OCI-LY7 (cell line): ENCODE measurements around the gene PTH2R. TPM values are rescaled to one million over a fixed set of nuclear protein-coding genes. Genes with fewer than 3 reads are reported as not detected.
"Not testable (repeated sequence)": the region's sequence is repeated elsewhere in the genome, so short reads cannot be mapped to it uniquely, and the experiment has no call there.

Experiments
- BruUV-seq: library from RNA; stranded (reverse); fragments of 400-500 nt; replicated peaks from 2 replicates; lab custom pipeline; 2021; lab: Mats Ljungman, UMichigan
- CTCF ChIA-PET: fragments of 300-600 bp; sonication (Branson Sonifier 250); formaldehyde crosslinking; loops from one replicate; lab custom pipeline; 2022; ENCODE audit warnings: antibody characterized with exemption; ENCODE audit not compliant: unreplicated experiment; lab: Charles Lee
- POLR2A ChIA-PET: fragments of 300-600 bp; sonication (Branson Sonifier 250); formaldehyde crosslinking; loops from one replicate; lab custom pipeline; 2022; ENCODE audit warnings: antibody characterized with exemption; lab: Charles Lee
- DNase-seq: peaks from one replicate; pipeline ENCODE4 v3.0.0-alpha.2; 2015; ENCODE audit warnings: low spot score
- H2AFZ ChIP-seq: fragments of 200-600 bp; sonication (generic), shearing (Covaris generic); 2 replicates; pipeline ENCODE4 v1.6.1; 2014; ENCODE audit warnings: mild to moderate bottlenecking, antibody characterized with exemption, low read length, moderate library complexity
- H3K27ac ChIP-seq: fragments of 200-600 bp; sonication (generic); 2 replicates; pipeline ENCODE4 v1.5.1; 2014; ENCODE audit warnings: mixed run types, low read depth, mild to moderate bottlenecking, moderate library complexity, low read length, inconsistent platforms; ENCODE audit not compliant: poor library complexity, severe bottlenecking
- H3K36me3 ChIP-seq: fragments of 200-600 bp; sonication (generic); 2 replicates; pipeline ENCODE4 v1.6.1; 2014; ENCODE audit warnings: mild to moderate bottlenecking, antibody characterized with exemption, low read length, moderate library complexity, mixed read lengths; ENCODE audit not compliant: insufficient read depth
- H3K4me1 ChIP-seq: fragments of 200-600 bp; sonication (generic); 2 replicates; pipeline ENCODE4 v1.5.1; 2014; ENCODE audit warnings: mild to moderate bottlenecking, low read length; ENCODE audit not compliant: insufficient read depth, poor library complexity, severe bottlenecking
- H3K4me2 ChIP-seq: fragments of 200-600 bp; sonication (generic); 2 replicates; pipeline ENCODE4 v1.6.1; 2014; ENCODE audit warnings: mild to moderate bottlenecking, low read length
- H3K4me3 ChIP-seq: fragments of 200-600 bp; sonication (generic); 2 replicates; pipeline ENCODE4 v1.5.1; 2014; ENCODE audit warnings: mild to moderate bottlenecking, low read depth, low read length; ENCODE audit not compliant: poor library complexity, severe bottlenecking
- H3K79me2 ChIP-seq: fragments of 200-600 bp; sonication (generic); 2 replicates; pipeline ENCODE4 v1.6.1; 2016; ENCODE audit warnings: low read depth, mild to moderate bottlenecking, low read length, moderate library complexity, mixed read lengths; ENCODE audit not compliant: insufficient read depth
- H3K9me2 ChIP-seq: fragments of 200-600 bp; sonication (generic); 2 replicates; pipeline ENCODE4 v1.6.1; 2016; ENCODE audit warnings: mild to moderate bottlenecking, low read length, mixed read lengths; ENCODE audit not compliant: insufficient read depth
- H3K9me3 ChIP-seq: fragments of 200-600 bp; sonication (generic); 2 replicates; pipeline ENCODE4 v1.6.1; 2014; ENCODE audit warnings: mild to moderate bottlenecking, mixed run types, low read length, mixed read lengths
- H4K20me1 ChIP-seq: fragments of 200-600 bp; sonication (generic); 2 replicates; pipeline ENCODE4 v1.6.1; 2014; ENCODE audit warnings: mild to moderate bottlenecking, antibody characterized with exemption, low read length, moderate library complexity, mixed read lengths; ENCODE audit not compliant: insufficient read depth
- CTCF ChIP-seq: fragments of 200-600 bp; sonication (generic); conservative IDR thresholded peaks from 2 replicates; pipeline ENCODE4 v1.5.1; 2014; ENCODE audit warnings: mild to moderate bottlenecking, antibody characterized with exemption, low read length, moderate library complexity, mixed read lengths
- EZH2phosphoT487 ChIP-seq: fragments of 200-600 bp; sonication (generic); IDR thresholded peaks from 2 replicates; pipeline ENCODE4 v1.6.1; 2018; ENCODE audit warnings: low read depth, borderline replicate concordance, mild to moderate bottlenecking, mixed run types, antibody characterized with exemption, low read length, moderate library complexity, mixed read lengths
- intact Hi-C: fragments of 100-400 bp; cut with micrococcal nuclease; formaldehyde crosslinking; loops from one replicate; pipeline ENCODE4 v1.10.0; 2022; ENCODE audit not compliant: unreplicated experiment
- total RNA-seq, 2 experiments: library from RNA; depleted of rRNA in 1 of 2; stranded (reverse); fragments of >200 nt in 1 of 2; shearing (Covaris generic) in 1 of 2; gene quantifications; 2 replicates each; pipeline ENCODE4 v1.2.3, GENCODE V29; 2014 to 2022

The PTH2R gene
- total RNA-seq, 2 experiments from 2014 or later, result 0.06 to 0.13 TPM

DNA sequence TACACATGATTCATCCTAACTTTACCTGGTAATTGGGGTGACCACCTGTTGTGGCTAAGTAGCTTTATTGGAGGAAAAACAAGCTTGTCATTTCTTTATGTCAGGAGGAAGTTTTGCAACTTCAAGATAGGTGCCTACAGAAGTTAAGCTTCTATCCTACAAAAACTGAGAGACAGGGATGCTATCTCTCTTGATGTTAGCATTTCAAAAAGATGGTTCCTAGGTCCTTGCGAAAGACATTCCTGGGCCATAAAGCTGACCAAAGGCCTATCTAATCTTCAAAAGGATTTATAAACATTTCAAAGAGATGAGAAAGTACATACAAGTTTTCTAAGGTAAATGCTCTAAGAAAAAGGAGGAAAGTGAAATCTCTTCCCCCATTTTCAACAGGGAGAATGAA, 61.0 kb downstream of the PTH2R start:
- Histone ChIP-seq H3K27ac (no peak overlapping the region), H3K9me3 (no peaks in the 10 kb centered on the region), H3K36me3 (no peaks in the 10 kb centered on the region), H3K4me2 (no peak overlapping the region), H3K9me2 (no peaks in the 10 kb centered on the region), H3K79me2 (no peaks in the 10 kb centered on the region), H2AFZ (no peak overlapping the region), H3K4me1 (no peaks in the 10 kb centered on the region), H3K4me3 (no peak overlapping the region), H4K20me1 (no peaks in the 10 kb centered on the region)
- no TSS peak for BruUV-seq
- intact Hi-C loops, result no loop called here
- TF ChIP-seq EZH2phosphoT487 (no peak), CTCF (no peak)
- ChIA-PET POLR2A (no interaction called here), CTCF (no interaction called here)
- DNase-seq, result no peak

GRCh38 chr2:208477741-208478140, 71.1 kb downstream of the PTH2R start:
- Histone ChIP-seq H3K79me2 (no peaks in the 10 kb centered on the region), H3K36me3 (no peaks in the 10 kb centered on the region), H4K20me1 (no peaks in the 10 kb centered on the region), H3K4me1 (no peaks in the 10 kb centered on the region), H2AFZ (no peak overlapping the region), H3K9me2 (no peaks in the 10 kb centered on the region), H3K4me2 (no peak overlapping the region), H3K4me3 (no peak overlapping the region), H3K9me3 (no peaks in the 10 kb centered on the region), H3K27ac (no peak overlapping the region)
- ChIA-PET POLR2A (no interaction called here), CTCF (no interaction called here)
- DNase-seq, result no peak
- TF ChIP-seq EZH2phosphoT487 (no peak), CTCF (no peak)
- BruUV-seq, result no TSS peak
- intact Hi-C loops, result no loop called here

DNA sequence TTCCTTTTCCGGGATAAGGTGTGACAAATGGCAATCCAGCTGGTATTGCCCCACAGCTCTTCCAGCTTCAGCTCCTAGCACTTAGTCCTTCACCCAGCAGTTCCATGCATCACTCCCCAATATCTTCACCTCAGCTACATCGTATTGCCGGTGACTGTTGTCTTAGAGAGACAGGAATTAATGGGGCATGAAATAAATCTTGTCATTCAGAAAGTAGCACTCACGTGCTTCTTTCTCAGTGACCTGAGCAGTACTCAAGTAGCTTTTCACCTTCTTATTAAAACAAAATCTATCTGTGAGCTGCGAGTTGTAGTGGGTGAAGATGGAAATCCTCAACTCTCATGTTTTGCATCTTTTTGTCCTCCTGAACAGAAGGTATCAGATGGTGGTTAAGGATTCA, 72.8 kb downstream of the PTH2R start:
- H3K4me2 ChIP-seq, result no peak overlapping the region
- H3K27ac ChIP-seq, result no peak overlapping the region
- ChIA-PET CTCF (no interaction called here), POLR2A (interaction anchor here (1.0 to 1.1 kb wide), 2 partner anchors 17 to 64 kb away, joined by 3 read pairs; no protein-coding TSS in a partner anchor)
- H3K9me3 ChIP-seq, result no peaks in the 10 kb centered on the region
- no peaks in the 10 kb centered on the region for H3K4me1 ChIP-seq
- H3K36me3 ChIP-seq, result no peaks in the 10 kb centered on the region
- no peaks in the 10 kb centered on the region for H4K20me1 ChIP-seq
- H3K79me2 ChIP-seq, result no peaks in the 10 kb centered on the region
- H2AFZ ChIP-seq, result no peak overlapping the region
- BruUV-seq, result no TSS peak
- 0 out of 2 replicates have a peak, but pooled peaks cover 3% of the 10 kb centered on the region for H3K9me2 ChIP-seq
- no peak for DNase-seq
- intact Hi-C loops, result no loop called here
- TF ChIP-seq EZH2phosphoT487, result no peak
- no peak for TF ChIP-seq CTCF
- no peak overlapping the region for H3K4me3 ChIP-seq

GRCh38 chr2:208481945-208482344, 75.4 kb downstream of the PTH2R start:
- H3K4me2 ChIP-seq, H3K9me2 ChIP-seq, intact Hi-C loops, H2AFZ ChIP-seq, H3K79me2 ChIP-seq, DNase-seq, H3K9me3 ChIP-seq, H4K20me1 ChIP-seq, H3K27ac ChIP-seq, H3K36me3 ChIP-seq, POLR2A ChIA-PET, BruUV-seq, CTCF ChIA-PET, H3K4me3 ChIP-seq, H3K4me1 ChIP-seq: not testable (repeated sequence)
